Activated CD4-positive, alpha-beta T cell treated with anti-CD3 and anti-CD28 coated beads, Interleukin-2, Interleukin-6, amounts not matched to agents 100 ng/mL and 50 ng/mL, durations not matched to agents 16 hours and 8 hours (primary cell): Measurements from ENCODE around the gene LINC00237.

Source experiments
- DNase-seq: peaks from one replicate; pipeline ENCODE4 v3.0.0-alpha.2; 2020

LINC00237 gene

DNA sequence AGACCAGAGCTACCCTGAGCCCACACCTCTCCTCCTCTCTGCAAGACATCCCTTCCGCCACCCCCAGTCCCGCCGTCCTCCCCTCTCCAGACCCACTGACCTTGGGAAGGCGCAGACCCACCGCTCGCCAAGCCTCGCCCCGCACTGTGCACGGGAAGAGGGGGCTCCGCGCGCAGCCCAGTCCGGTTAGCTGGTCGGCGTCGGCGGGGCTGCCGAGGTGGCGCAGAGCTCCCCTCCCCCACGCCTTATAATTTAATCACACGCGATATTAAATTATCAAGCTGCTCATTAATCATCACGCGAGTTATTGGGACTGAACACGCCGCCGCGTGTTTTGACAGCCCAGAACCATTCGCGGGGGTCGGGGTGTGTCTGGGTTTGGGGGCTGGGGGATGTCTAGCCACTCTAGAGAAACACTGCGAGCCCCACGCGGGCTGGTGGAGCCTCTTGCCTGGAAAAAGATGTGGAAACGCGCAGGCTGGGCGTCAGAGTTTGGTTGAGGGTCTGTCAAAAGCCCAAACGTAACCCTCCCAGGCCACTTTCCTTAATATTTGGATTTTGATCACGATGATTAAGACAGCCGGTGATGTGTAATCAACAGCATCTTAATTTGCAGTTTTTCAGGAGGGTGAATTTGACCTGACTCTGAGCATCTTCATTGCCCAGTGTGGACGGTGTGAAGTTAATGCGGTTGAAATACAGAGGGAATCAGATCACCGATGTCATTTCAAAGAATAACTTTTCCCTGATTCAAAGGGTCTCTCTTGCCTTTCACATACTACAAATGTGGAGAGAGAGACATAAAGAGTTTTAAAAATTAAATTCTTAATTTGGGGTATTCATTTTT is at the start of gene LINC00237:
TSS of gene LINC00237 (minus strand) at position 188 of the 847 bp plus-strand sequence.
- no peak for DNase-seq

DNA sequence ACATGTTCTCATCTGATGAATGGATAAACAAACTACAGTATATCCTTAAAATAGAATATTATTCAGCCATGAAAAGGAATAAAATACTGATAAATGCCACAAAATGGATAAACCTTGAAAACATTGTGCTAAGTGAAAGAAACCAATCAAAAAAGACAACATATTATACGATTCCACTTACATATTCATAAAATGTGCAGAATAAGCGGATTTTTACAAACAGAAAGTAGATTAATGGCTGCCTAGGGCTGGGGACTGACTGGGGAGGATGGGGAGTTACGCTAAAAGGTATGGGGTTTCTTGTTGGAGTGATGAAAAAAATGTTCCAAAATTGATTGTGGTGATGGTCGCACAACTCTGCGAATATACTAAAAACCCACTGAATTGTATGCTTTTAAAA is 49.1 kb upstream of the LINC00237 start:
- no peak for DNase-seq

DNA sequence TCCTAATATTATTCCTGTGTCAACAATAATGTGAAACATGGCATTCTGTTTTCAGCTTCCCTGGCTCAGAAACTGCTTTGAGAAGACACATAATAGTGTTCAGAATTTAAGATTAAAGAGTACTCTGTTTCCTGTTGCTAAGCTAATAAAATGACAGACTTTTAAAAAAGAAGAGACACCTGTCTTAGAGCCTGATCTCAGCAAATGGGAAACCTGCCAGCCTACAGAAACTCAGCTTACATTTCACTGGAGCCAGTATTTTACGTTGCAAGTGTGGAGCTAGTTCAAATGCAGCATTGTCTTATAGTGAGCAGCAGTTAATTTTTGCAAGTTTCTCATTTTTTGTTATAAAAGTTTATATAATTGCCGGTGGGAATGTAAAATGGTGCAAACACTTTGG is 48.5 kb upstream of the LINC00237 start:
- no peak for DNase-seq

DNA sequence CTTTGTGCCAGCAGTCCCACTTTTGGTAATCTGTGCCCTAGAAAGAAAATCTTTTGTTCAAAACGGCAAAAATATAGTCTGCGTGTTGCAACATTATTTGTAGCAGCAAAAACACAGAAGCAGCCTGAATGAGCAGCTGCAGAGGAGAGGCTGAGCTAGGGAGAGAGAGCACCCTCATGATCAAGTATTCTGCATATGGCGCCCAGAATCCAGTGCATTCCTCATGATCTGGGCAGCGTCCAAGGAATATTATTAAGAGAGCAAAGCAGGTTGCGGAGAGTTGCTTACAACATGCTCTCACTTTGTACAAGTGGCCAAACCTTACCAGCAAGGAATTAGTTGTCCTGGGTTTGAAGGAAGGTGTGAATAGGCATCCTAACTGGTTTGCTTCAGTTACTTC is 45.6 kb upstream of the LINC00237 start:
- DNase-seq = no peak

DNA sequence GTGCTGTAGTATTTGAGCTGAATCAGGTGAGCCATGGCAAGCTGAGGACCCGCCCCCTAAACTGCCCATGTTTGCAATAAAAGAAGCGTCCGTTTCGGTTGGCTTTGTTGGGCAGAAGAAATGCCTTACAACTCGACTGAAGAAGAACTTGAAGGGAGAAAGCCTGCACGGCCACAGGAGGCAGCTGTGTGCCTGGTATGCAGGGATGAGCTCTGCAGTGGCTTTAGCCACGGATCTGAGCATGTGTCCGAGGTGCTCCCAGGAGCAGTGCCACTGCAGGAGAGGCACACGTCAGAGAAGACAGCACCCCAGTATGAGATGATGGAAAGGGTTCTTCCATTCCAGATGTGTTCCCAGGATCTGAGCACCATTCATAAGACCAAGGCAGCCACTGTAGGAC is 43.2 kb upstream of the LINC00237 start:
- no peak for DNase-seq

DNA sequence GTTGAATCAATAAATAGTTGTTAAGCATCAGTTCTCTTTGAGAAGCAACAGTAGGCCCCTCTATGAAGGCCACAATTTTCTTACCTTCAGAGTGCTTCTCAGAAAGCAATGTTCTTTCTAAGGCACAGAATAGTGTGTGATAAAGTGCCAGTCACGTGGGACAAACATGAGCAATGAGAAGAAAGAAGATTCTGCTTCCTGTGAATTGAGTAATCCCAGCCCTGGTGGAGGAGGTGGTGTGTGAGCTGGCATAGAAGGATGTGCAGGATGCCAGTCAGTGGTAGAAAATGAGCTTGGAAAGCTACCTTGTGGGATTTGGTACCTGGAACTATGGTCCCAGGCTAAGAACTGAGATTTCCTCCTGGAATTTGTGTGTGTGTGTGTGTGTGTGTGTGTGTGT is 41.4 kb upstream of the LINC00237 start:
- peak; percentile 34 for DNase-seq

DNA sequence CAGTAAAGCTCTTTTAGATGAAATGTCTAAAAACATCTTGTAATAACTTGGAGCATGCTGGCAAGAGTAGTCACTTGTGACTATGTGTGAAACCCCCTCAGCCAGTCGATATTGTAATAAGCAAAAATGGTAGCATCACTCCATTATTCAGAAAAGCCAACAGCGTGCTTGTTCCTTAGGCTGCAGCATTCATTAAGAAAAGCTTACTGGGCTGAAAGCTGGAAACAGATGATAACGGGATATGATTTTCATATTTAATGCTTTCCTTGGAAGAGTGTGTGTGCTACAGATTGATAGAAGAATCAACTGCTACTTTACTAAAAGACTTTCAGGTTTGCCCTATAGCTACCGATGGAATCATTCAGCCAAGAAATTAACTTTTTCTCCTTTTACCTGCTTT is 40.1 kb upstream of the LINC00237 start:
- DNase-seq = no peak

DNA sequence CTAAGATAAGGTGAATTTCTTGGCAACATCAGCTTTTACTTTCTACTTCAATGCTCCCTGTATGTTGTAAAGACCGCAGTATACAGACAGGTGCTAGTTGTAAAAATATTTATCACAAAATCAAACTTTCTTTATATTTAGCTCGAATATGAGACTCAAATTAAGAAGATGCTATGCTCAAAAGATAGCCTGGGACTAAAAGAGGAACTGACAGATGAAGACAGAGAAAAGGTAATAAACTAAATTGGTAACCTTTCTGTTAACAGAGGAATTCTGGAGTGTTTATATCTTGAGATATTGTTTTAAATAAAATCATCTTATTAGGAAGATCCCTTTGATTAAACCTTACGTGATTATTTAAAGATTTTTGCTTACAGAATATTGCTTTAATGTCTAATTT is 39.3 kb upstream of the LINC00237 start:
- DNase-seq = no peak

DNA sequence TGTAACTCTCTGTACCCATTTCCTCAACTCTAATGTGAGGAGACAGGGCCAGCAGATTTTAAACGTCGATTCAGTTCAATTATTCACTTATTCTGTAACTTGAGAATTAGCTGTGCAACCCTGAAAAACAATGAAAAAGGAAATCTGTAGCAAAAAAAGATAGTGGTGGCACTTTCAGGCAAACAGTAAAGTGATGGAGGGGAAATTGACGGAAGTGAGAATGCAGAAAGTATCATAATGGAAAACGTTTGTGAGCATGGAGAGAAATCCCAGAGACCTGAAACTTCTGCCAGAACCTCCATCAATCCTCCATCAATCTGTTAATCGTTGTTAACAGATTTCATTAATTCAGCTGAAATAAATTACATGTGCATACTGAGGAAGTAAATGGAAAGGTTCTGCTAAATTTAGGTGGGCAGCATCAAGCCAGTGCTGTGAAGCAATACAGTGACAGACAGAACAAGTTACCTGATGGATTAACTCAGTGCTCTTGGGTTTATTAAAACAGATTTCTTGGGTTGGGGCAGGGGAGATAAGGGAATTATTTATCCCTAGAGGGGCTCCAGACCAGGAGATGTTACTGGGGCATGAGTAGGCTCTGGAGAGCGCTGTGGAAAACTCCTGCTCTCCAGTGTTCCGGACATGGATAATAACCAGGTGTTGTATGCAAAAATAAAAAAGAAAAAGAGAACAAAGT is 37.2 kb upstream of the LINC00237 start:
- DNase-seq = no peak

DNA sequence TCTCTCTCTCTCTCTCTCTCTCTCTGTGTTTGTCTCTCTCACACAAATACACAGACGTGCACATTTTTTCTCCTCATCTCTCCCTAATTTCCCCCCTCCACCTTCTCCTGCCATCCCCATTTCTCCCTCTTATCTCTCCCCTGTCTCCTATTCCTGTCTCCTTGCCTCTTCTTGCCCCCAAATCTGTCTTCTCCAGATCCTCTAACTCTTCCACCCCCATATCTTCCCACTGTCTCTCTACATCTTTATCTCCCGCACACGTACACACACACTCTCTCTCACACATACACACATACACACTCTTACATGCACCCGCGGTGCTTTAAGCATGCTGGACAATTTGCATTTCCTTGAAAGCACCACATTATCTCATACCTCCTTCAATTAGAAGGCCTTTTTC is 35.7 kb upstream of the LINC00237 start:
- no peak for DNase-seq

DNA sequence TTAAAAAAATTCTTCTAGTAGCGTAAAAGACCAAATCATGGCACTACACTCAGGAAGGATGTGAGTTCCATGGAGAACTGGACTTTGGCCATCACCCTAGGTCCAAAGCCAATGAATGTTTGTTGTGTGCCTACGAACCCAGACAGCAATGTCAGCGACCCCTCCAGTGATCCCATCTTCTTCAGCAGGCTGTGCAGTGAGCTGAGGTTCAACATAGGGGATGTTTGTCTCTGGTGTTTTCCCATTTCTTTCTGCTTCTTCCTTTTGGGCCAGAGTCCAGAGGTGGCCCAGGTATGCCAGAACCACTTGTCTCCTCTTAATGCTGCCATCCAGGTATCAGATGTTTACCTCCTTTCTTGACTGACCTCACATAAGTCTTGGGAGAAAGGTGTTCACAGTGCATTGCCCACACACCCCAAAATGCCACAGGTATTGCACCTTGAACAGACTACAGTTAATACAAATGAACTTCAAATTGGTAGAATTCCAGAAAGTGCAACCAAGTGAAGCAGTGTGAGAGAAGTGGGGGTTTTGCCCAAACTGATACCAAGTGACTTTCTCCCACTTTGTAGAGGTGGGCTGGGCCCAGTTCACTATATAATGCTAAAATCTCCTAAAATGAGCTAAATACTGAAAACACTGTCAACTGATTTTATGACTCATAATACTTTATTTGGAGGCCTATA is 33.9 kb upstream of the LINC00237 start:
- no peak for DNase-seq

DNA sequence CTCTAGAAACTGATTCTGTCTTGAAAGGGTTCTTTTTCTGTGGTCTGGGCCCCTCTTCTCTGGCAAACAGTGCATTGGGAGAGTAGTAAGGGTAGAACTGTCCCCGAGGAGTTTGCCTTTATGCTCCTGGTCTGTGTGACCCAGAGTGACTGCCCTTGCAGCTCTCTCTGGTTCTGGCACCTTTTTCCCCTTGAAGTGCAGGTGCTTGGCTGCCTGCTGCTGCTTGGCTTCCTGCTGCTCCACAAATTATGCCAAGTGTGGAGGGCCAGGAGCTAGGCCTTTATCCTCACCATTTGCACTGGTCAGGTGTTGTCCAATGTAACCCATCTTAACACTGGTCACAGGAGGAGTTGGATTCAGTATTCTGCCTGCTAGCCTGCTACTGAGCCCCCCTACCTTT is 30.9 kb upstream of the LINC00237 start:
- DNase-seq = no peak

DNA sequence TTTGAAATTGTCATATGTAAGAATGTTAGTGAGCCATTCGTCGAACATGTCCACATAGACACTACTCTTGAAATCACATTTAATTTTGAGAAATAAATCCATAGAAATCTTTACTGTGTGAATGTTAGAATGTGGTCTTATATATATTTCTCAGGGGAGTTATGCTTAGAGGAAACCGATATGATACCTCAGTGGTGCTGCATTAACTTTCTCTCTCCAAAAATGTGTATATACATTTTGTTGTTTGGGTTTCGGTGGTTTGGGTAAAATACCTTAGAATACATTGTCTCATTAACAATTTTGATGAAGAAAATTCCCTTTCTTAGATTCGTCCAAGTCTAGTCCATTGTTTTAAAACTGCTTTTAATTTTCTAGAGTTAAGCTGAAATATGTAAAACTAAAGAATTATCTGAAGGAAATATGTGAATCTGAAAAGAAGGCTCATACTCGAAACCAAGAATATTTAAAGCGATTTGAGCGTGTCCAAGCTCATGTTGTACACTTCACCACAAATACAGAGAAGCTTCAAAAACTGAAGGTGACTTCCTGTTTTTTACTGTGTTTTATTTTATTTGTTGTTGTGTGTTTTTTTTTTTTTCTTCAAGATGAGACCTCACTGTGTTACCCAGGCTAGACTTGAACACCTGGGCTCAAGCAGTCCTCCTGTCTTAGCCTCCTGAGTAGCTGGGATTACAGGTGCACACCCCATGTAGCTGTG is 30.0 kb upstream of the LINC00237 start:
- DNase-seq = no peak

DNA sequence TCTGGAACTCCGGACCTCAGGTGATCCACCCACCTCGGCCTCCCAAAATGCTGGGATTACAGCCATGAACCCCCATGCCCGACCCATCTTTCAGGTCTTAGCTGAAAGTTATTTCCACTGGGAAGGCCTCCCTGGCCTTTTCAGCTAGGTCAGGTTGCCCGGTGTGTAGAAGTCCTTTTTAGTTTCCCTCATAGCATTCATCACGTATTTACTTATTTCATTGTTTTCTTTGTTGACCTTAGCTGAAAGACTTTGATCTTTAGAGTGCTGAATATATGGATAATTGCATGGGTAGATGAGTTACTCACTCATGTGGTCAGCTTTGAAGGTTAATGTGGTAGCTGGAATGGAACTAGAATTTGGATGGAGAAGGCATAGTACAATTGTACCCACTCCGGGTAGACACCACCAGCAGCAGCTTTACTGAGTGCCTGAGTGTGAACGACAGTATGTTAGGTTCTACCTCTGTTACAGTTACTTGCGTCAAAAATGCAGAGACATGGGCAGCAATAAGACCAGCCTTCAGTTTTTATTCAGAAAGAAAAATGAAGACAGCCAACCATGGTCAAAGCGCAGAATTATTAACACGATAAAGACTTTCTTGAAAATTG is 28.8 kb upstream of the LINC00237 start:
- DNase-seq = no peak

DNA sequence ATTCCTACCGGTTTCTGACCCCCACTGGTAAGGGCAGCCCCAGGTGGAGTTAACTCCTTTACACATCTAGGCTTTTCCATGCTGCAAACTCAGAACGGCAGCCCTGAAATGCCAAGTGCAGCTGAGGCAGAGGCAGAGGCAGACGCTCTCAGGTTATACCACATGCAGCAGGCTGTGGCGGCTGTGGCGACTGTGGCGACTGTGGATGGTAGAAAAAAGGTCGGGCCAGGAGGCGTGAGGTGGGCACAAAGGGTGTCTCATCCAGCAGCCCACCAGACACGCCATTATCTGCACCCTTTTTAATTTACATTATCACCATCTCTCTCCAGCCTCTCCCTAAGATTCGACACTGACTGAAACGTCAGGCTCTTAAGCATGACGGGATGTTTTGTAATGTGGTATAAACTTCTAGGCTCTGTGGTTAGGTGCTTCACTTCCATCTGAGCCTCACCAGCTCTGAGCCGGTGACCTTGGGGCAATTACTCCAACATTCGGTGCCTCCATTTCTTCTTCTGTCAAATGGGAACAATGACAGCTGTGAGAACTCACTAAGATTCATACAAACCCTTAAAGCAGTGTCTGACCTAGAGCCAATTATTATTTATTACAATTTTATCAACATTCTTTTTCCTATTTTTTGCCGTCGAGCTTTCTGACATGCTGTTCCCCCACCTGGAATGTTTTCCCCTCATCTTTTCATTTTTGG is 27.9 kb upstream of the LINC00237 start:
- DNase-seq = no peak

DNA sequence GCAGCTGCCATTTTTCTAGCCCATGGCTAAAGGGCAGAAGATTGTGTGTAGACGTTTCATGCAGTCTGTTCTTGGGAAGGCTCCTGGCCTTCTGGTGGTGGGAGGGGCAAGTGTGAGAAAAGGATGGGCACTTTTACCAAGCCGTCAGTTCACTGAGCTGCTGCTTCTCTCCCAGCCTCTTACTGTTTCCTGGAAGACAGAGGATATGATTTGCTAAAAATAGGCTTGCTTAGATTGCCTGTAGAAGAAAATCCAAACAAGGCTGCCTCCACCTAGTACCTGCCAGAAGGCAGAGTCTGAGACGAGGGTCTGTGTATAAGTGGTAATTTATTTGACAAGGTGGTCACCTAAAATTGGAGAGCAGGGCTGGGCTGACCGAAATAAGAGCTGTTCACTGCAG is 27.2 kb upstream of the LINC00237 start:
- no peak for DNase-seq

DNA sequence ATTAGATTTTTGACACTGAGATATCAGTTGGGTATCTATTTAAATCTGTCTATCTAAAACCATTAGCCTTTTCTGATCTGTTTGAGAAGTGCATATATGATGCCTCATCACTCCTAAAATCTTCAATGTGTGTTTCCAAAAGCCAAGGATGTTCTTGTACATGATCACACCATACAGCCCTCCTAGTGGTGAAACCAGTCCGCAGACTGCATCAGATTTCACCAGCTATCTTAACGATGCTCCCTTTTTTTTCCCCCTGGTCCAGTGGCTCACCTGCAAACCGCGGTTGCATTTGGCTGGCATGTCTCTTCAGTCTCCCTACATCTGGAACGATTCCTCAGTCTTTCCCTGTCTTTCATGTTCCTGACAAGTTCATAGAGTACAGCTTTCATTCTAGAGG is 23.7 kb upstream of the LINC00237 start:
- DNase-seq = no peak

DNA sequence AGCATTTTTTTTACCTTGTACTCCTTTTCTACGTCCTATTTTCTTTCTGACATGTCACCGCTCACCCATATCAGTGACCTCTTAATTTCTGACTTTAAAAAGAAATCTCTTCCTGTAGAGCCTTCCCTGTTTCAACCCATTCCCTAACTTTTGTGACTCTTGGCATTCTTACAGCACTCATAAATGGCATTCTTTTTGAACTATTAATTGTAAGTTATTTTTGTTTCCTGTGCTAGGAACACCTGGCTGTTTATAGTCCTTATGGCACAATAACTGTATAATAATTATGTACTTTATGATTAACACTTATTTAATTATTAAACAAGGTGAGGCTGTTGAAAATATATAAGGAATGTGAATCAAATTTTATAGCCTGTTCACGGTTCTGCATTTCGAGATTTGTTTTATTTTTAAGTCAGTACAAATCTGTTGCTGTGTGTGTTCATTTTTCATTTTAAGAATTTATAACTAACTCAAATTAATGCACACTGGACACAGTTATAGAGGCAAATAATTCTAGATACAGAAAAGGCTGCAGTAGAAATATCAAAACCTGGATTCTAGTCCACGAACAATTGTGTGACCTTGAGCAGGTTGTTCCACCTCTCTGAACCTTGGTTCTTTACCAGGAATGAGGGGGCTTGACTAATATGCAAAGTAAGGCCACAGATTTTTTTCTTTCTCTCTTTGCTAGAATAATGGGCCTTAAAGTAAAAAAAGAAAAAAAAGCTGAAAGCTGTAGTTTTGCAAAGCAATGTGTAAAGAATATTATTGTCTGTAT is 21.2 kb upstream of the LINC00237 start:
- DNase-seq = no peak

DNA sequence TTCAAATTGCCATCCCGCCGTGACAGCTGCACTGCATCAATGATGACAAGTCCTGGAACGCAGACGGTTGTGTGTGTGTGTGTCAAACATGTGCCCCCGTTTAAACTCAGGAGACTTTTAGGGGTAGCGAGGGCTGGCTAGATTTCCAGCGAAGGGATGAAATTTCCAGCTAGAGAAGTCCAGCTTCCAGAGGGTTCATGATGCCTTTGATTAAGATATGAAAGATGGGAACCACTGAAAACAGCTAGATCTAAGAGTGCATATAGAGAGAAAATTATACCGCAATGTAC is 20.4 kb upstream of the LINC00237 start:
- DNase-seq = no peak

DNA sequence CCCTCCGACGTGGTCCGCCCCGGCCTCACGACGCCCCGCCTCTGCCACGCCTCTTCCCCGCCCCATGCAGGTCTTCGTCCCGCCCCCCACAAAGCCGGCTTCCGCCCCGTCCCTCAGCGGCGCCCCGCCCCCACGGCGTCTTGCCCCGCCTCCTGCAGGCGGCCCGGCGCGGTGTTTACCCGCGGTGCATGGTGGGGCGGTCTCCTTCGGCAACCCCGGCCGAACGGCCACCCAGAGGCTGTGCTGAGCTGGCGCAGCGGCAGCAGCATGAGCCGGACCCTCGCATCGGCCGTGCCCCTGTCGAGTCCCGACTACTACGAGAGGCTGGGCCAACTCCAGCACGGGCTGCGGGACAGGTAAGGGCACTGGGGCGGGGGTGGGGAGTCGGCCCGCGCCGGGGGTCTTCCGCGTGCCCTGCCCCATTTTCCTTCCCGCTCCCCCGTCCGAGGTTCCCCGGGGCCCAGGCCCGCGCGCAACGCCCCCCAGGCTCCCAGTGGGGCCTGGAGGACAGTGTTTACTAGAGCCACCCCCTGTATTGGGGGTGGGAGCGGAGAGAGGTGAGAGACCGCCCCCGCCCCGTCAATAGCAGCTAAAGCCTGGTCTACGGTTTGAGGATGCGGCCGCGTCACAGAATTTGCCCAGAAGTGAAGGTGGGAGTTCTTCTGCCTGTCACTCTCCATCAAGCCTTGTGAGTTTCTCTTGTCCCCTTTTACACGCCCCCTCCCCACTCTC is 19.9 kb upstream of the LINC00237 start, which contains the start of gene KIZ:
TSS of gene KIZ (plus strand) at position 234 of the 732 bp plus-strand sequence. CDS start at position 268, 34 bp downstream.
- peak; percentile 98 for DNase-seq
